GM19372 (cell line): ENCODE data around the gene LRP1-AS.

Experiments
- ATAC-seq: cut with Tn5 transposase; IDR thresholded peaks from one replicate; pipeline ENCODE4 v1.9.1; 2021; ENCODE audit warnings: mild to moderate bottlenecking, low read depth, moderate library complexity; ENCODE audit not compliant: unreplicated experiment

Gene LRP1-AS

GRCh38 chr12:57181072-57181471 is 33.7 kb upstream of the LRP1-AS start:
- ATAC-seq, result no peak

GRCh38 chr12:57180321-57180989 is 33.0 kb upstream of the LRP1-AS start:
- no peak for ATAC-seq

DNA sequence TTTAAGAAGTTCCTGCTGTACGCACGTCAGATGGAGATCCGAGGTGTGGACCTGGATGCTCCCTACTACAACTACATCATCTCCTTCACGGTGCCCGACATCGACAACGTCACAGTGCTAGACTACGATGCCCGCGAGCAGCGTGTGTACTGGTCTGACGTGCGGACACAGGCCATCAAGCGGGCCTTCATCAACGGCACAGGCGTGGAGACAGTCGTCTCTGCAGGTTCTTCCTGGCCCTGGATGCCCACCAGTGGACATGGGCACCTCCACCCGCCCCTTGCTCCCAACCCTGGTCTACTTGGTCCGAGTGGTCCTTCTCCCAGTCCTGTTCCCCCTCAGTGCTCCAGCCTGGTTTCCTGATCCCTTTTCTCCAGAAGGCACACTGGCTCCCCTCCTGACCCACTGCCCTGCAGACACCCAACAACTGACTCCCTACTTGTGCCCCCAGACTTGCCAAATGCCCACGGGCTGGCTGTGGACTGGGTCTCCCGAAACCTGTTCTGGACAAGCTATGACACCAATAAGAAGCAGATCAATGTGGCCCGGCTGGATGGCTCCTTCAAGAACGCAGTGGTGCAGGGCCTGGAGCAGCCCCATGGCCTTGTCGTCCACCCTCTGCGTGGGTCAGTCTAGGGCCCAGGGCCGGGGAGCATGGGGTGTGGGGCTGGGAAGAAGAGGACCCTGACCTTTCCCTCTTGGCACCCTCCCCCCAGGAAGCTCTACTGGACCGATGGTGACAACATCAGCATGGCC is 32.1 kb upstream of the LRP1-AS start:
- no peak for ATAC-seq

GRCh38 chr12:57178213-57178612 is 30.8 kb upstream of the LRP1-AS start:
- ATAC-seq, result no peak

GRCh38 chr12:57177354-57177753 is 29.9 kb upstream of the LRP1-AS start:
- no peak for ATAC-seq

DNA sequence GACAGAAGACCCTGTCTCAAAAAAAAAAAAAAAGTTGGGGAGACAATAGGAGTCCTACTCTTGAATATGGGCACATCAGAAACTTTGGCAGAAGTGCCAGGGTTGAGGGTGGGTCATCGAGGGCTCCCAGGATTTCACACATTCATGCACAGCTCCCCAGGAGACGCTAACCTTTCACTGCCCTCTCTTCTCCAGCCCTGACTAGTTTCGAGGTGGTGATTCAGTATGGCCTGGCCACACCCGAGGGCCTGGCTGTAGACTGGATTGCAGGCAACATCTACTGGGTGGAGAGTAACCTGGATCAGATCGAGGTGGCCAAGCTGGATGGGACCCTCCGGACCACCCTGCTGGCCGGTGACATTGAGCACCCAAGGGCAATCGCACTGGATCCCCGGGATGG is 29.4 kb upstream of the LRP1-AS start:
- ATAC-seq, result no peak

GRCh38 chr12:57176139-57176477 is 28.7 kb upstream of the LRP1-AS start:
- no peak for ATAC-seq

DNA sequence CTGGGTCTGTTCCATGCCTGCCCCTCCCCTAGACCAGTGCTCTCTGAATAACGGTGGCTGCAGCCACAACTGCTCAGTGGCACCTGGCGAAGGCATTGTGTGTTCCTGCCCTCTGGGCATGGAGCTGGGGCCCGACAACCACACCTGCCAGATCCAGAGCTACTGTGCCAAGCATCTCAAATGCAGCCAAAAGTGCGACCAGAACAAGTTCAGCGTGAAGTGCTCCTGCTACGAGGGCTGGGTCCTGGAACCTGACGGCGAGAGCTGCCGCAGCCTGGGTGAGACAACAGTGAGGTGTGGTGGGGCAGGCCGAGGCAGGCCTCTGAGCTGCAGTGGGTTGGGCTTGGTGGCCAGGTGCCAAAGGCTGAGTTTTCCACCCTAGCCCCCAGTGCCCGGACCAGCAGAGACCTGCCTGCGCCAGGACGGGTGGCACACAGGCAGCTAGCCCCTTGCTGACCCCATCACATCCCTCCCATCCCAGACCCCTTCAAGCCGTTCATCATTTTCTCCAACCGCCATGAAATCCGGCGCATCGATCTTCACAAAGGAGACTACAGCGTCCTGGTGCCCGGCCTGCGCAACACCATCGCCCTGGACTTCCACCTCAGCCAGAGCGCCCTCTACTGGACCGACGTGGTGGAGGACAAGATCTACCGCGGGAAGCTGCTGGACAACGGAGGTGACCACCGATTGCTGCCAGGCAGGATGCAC is 28.2 kb upstream of the LRP1-AS start:
- ATAC-seq, result no peak

DNA sequence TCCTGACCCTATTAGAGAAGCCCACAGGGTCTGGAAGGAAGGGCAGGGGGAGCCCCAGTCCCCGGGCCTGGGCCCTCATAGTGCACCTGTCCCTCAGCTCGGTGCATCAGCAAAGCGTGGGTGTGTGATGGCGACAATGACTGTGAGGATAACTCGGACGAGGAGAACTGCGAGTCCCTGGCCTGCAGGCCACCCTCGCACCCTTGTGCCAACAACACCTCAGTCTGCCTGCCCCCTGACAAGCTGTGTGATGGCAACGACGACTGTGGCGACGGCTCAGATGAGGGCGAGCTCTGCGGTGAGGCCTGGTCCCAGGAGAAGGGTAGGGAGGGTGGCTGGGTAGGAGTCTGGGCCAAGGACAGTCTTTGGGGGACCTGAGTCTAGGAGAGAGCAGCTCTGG is 26.3 kb upstream of the LRP1-AS start:
- no peak for ATAC-seq

DNA sequence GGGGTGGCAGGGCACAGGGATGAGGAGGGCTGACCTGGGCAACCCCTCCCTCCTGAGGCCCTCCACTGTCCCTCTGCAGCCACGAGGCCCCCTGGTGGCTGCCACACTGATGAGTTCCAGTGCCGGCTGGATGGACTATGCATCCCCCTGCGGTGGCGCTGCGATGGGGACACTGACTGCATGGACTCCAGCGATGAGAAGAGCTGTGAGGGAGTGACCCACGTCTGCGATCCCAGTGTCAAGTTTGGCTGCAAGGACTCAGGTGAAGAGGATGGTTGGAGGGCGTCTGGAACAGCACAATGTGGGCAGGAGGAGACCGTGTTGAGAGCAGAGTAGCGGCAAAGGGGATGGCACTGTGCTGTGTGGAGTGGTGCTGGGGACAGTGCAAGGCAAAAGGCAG is 25.7 kb upstream of the LRP1-AS start:
- ATAC-seq, result no peak

DNA sequence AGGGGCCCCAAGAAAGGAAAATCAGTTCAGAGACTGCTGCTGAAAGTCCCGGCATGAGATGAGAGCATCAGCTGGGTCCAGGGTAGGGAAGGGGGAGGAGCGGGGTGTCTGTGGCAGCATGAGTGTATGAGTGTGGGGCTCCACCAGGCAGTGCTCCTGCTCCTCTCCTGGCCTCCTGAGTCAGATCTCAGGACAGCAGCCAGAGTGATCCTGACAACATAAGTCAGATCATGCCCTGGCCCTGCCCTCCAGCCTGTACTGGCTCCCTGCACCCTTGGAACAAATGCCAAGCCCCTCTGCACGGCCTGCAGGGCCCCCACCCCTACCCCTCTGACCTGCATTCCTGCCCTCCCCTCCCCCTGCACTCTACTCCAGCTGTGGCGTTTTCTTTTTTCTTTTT is 24.2 kb upstream of the LRP1-AS start:
- no peak for ATAC-seq

GRCh38 chr12:57170927-57171326 is 23.5 kb upstream of the LRP1-AS start:
- ATAC-seq, result no peak

- no peak for ATAC-seq
Observed at GRCh38 chr12:57170408-57170807, 23.0 kb upstream of the LRP1-AS start.

DNA sequence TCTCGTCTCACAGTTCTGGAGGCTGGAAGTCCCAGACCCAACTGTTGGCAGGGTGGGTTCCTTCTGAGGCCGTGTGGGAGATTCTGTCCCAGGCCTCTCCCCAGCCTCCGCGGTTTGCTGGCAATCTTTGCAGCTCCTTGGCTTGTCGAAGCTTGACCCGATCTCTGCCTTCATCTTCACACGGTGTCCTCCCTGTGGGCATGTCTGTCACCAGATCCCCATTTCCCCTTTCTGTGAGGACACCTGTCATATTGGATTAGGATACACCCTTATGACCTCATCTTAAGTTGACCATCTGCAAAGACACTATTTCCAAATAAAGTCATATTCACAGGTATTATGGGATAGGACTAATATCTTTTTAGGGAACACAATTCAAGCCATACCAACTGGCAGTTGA is 22.6 kb upstream of the LRP1-AS start:
- ATAC-seq, result no peak

DNA sequence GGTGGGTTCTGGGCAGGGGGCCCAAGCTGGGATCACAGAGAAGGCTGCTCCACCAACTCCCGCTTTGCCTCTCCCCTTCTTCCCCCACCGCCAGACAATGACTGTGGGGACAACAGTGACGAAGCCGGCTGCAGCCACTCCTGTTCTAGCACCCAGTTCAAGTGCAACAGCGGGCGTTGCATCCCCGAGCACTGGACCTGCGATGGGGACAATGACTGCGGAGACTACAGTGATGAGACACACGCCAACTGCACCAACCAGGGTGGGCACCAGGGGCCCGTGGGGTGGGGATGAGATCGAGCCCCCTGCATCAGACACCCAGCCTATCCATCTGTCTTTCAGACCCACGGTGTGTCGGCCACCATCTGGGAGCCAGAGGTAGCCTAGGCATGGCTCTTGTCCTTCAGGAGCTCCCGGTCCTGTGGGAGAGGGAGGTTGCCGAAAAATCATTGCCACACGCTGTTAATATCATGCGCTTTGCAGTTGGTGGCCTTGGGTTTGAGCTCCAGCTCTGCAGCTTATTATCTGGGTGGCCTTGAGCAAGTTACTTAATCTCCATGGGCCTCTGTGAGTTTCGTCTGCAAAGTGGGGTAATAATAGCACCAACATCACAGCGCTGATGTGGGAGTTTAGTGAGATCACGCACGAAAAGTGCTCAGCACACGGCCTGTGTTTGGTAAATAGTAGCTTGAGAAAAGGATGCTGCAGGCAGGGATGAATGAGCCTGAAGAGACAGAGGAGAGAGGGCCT is 21.8 kb upstream of the LRP1-AS start:
- ATAC-seq, result no peak

- ATAC-seq, result no peak
Observed at GRCh38 chr12:57168058-57168457, 20.6 kb upstream of the LRP1-AS start.

GRCh38 chr12:57166971-57167371 is 19.6 kb upstream of the LRP1-AS start:
- ATAC-seq, result no peak

GRCh38 chr12:57165741-57166140 is 18.3 kb upstream of the LRP1-AS start:
- ATAC-seq, result no peak

- ATAC-seq, result no peak
Observed at GRCh38 chr12:57164966-57165625, 17.7 kb upstream of the LRP1-AS start.

GRCh38 chr12:57164454-57164853 is 17.0 kb upstream of the LRP1-AS start:
- ATAC-seq, result no peak
